HG03097 (cell line): ENCODE data around the gene TLE4.

Experiments used
- ATAC-seq: cut with Tn5 transposase; IDR thresholded peaks from one replicate; pipeline ENCODE4 v1.9.1; 2021; ENCODE audit not compliant: unreplicated experiment, low FRiP score

The TLE4 gene

GRCh38 chr9:79660615-79661014 is 88.8 kb downstream of the TLE4 start:
- ATAC-seq, result no peak

DNA sequence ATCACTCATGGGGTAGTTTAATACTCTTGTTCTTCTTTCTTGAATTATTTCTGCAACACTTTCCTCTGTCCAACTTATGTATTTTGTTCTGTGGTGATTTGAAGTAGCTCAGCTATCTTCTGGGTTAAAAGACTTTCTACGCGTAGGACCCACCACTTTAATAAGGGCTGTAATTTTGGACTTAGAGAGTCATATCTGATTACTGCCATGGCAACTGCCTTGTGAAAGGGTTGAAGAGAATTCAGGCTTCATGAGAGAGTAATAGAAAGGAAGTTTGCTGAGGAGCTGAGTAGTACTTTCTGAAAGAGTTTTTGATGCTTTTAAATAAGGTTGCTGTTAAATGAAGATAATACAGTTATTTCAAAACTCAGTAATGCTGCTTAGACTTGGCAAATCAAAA is 89.5 kb downstream of the TLE4 start:
- no peak for ATAC-seq

DNA sequence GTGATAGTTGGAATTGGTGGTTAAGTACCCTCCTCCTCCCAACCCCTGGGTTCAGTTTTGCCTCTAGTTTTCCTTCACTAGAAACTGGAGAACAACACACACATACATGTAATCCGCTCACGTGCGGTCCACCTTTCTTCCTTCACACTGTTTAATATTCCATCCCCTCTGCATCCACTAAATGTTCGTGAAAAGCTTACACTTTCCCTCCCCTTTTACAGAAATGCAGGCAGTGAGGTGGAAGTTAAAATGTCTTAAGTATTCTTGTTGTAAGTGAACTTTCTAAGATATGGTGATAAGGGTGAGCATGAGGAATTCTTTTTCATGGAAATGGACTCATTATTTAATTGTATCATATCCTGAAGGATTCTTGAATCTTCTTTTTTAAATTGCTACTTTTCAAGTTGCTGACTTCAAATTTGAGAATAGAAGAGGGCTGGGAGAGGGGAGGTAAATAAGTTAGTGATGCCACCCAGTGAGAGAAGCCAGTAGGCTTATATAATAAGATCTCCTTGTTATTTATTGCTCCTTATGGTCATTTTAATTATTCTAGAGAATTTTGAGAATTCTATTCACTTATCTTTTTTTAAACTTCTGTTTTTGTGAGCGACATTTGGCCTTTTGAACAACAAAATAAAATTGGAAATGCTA is 90.2 kb downstream of the TLE4 start:
- ATAC-seq, result no peak

- no peak for ATAC-seq
Measured at GRCh38 chr9:79662537-79662956, 90.8 kb downstream of the TLE4 start.

GRCh38 chr9:79663300-79663699 is 91.5 kb downstream of the TLE4 start:
- no peak for ATAC-seq

- ATAC-seq, result no peak
Measured at GRCh38 chr9:79663878-79664277, 92.1 kb downstream of the TLE4 start.

- ATAC-seq, result no peak
Measured at GRCh38 chr9:79664375-79664831, 92.6 kb downstream of the TLE4 start.

GRCh38 chr9:79665369-79665768 is 93.6 kb downstream of the TLE4 start:
- no peak for ATAC-seq

DNA sequence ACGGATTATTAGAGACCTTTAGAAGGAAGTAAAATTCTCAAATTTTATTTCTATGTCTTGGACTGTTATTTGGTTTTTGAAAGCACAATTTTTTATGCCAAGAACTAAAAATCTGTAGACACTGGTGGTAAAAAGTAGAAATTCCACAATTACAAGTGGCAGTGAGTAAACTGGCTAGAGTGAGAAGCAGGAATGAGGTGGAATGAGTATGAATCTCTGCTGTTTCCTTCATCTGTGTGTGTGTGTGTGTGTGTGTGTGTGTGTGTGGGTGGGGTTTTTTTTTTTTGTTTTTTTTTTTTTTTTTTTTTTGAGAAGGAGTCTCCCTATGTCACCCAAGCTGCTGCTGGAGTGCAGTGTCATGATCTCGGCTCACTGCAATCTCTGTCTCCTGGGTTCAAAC is 94.2 kb downstream of the TLE4 start:
- no peak for ATAC-seq

- ATAC-seq, result no peak
Measured at GRCh38 chr9:79667120-79667519, 95.4 kb downstream of the TLE4 start.

GRCh38 chr9:79667817-79668436 is 96.2 kb downstream of the TLE4 start:
- ATAC-seq, result no peak

- no peak for ATAC-seq
Measured at GRCh38 chr9:79668956-79669355, 97.2 kb downstream of the TLE4 start.

DNA sequence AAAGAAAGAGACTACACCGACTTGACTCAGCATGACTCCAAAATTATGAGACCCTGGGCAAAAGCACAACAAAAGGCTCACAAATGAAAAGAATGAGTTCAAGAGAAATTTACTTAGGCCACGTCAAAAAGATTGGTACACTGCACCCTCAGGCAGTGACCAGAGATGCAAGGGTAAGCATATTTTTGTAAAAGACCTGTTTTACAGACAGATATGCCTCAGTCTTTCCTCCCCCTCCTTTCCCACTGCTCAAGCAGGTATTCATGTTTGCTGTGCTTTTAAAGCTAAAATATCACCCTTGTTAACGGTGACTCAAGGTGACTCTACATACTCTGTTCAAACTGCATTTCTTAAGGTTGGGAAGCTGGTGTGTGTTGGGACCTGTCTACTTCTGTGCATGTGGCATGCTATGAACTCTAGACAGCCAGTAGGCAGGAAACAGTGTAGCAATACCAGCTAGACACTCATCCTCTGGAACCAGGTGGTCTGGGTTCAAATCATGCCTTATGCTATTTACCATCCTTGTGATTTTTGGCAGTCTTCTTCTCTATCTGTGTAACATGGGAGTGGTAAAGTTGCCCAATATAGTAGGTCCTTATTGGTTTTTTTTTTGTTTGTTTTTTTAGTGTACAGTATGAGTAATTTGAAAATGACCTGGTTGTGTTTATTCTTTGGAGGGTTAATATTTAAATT is 98.7 kb downstream of the TLE4 start:
- ATAC-seq, result no peak

GRCh38 chr9:79671558-79671957 is 99.8 kb downstream of the TLE4 start:
- no peak for ATAC-seq

GRCh38 chr9:79672236-79672635 is 100.5 kb downstream of the TLE4 start:
- ATAC-seq, result no peak

- ATAC-seq, result no peak
Measured at GRCh38 chr9:79672891-79673290, 101.1 kb downstream of the TLE4 start.

GRCh38 chr9:79673614-79674013 is 101.8 kb downstream of the TLE4 start:
- no peak for ATAC-seq

GRCh38 chr9:79674052-79674777 is 102.5 kb downstream of the TLE4 start:
- ATAC-seq, result no peak

GRCh38 chr9:79681576-79681975 is 109.8 kb downstream of the TLE4 start:
- ATAC-seq, result no peak

DNA sequence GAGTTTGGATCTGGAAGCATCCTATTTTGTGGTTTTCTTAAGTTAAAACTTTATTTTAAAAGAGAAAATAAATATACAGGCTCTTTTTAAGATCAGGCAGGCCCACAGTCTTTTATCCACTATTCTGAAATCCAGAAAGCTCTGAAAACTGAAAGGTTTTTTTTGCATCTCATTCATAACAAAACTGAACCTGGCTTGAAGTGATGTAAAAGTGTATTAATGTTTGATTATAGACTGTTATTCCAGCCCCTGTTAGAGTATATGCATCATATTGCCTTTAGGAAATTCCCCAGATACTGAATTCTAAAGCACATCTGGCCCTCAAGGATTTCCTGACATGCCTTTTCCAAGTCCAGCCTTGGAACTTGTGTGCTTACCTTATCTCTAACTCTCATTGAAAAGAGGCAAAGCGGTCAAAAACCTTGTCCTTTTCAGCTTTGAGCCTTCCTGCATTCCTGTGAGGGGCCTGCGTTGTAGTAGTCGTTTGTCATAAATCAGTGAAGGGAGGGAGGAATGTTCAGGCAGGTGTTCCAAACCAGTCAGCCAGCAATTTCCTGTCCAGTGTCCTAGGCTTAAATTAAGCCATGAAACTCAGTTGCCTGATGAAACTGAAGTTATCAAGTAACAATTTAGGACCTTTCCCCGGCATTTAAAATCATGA is 110.4 kb downstream of the TLE4 start:
- ATAC-seq, result no peak

DNA sequence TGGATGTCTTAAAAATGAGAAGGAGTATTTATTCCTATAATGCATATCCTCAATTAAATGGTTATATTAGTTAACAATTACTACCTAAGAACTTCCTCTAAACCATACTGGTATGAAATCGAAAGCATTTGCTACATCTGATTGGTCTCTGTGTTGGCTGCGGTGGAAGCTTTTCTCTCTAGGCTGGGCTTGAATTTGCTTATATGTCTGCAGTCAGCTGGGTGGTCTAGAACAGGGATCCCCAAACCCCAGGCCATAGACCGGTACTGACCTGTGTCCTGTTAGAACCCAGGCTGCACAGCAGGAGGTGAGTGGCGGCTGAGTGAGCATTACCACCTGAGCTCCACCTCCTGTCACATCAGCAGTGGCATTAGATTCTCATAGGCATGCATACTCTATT is 112.3 kb downstream of the TLE4 start:
- no peak for ATAC-seq
